WTC11 (cell line): ENCODE results near the gene ZNF341. TPM values are rescaled to one million over a fixed set of nuclear protein-coding genes. Genes with fewer than 3 reads are reported as not detected.

Experiments
- ATAC-seq: fragments of 200-7000 bp; cut with Tn5 transposase; 2 replicates; pipeline ENCODE4 v1.10.0; 2021; ENCODE audit warnings: mild to moderate bottlenecking, moderate library complexity
- CTCF ChIA-PET: fragments of 300-600 bp; sonication (Branson Sonifier 250); formaldehyde crosslinking; loops from one replicate; lab custom pipeline; 2021; ENCODE audit warnings: antibody characterized with exemption; lab: Charles Lee
- POLR2A ChIA-PET: fragments of 350-600 bp; sonication (Branson Sonifier 250); formaldehyde crosslinking; loops from one replicate; lab custom pipeline; 2021; ENCODE audit warnings: antibody characterized with exemption; lab: Charles Lee
- DNase-seq: peaks from one replicate; pipeline ENCODE4 v3.0.0; 2021; ENCODE audit warnings: low spot score
- H3K27ac Mint-ChIP-seq: 2 replicates; pipeline ENCODE4 v1.8.0; 2021; ENCODE audit warnings: mixed read lengths
- H3K27me3 Mint-ChIP-seq: 2 replicates; pipeline ENCODE4 v1.8.0; 2021; ENCODE audit warnings: low read depth, mild to moderate bottlenecking, moderate library complexity, mixed read lengths
- H3K36me3 Mint-ChIP-seq: 2 replicates; pipeline ENCODE4 v1.8.0; 2021; ENCODE audit warnings: mixed read lengths
- H3K4me1 Mint-ChIP-seq: 2 replicates; pipeline ENCODE4 v1.8.0; 2022; ENCODE audit warnings: mixed read lengths
- H3K4me3 Mint-ChIP-seq: 2 replicates; pipeline ENCODE4 v1.8.0; 2021; ENCODE audit warnings: mild to moderate bottlenecking, moderate library complexity, mixed read lengths
- H3K9me3 Mint-ChIP-seq: 2 replicates; pipeline ENCODE4 v1.8.0; 2021; ENCODE audit warnings: mixed read lengths
- ARID4B ChIP-seq: sonication (generic); formaldehyde crosslinking; IDR thresholded peaks from 2 replicates; pipeline ENCODE4 v1.8.0; 2023; ENCODE audit warnings: missing genetic modification reagents, mild to moderate bottlenecking, borderline replicate concordance
- CBFB ChIP-seq: sonication (generic); formaldehyde crosslinking; IDR thresholded peaks from 2 replicates; pipeline ENCODE4 v1.8.1; 2022; ENCODE audit warnings: mild to moderate bottlenecking, low read depth, missing genetic modification reagents
- E2F1 ChIP-seq: sonication (generic); formaldehyde crosslinking; IDR thresholded peaks from 2 replicates; pipeline ENCODE4 v1.8.0; 2022; ENCODE audit warnings: mild to moderate bottlenecking, missing genetic modification reagents
- E2F5 ChIP-seq: sonication (generic); formaldehyde crosslinking; IDR thresholded peaks from 2 replicates; pipeline ENCODE4 v1.8.1; 2022; ENCODE audit warnings: mild to moderate bottlenecking, moderate library complexity, missing genetic modification reagents
- GRHL2 ChIP-seq: fragments of 250-450 bp; sonication (Bioruptor Pico); IDR thresholded peaks from 2 replicates; pipeline ENCODE4 v1.8.0; 2022; ENCODE audit warnings: mild to moderate bottlenecking, moderate library complexity; ENCODE audit not compliant: insufficient replicate concordance, severe bottlenecking
- HMGA2 ChIP-seq: fragments of 250-450 bp; sonication (Bioruptor Pico); IDR thresholded peaks from 2 replicates; pipeline ENCODE4 v1.4.0; 2021; ENCODE audit warnings: mild to moderate bottlenecking, moderate library complexity
- HMGXB4 ChIP-seq: sonication (generic); formaldehyde crosslinking; IDR thresholded peaks from 2 replicates; pipeline ENCODE4 v1.8.1; 2023; ENCODE audit warnings: mild to moderate bottlenecking, moderate library complexity, missing genetic modification reagents
- MXD4 ChIP-seq: fragments of 250-450 bp; sonication (Bioruptor Pico); IDR thresholded peaks from 2 replicates; pipeline ENCODE4 v1.8.0; 2021; ENCODE audit warnings: mild to moderate bottlenecking, moderate library complexity, borderline replicate concordance
- NFATC4 ChIP-seq: fragments of 250-450 bp; sonication (Bioruptor Pico); IDR thresholded peaks from 2 replicates; pipeline ENCODE4 v1.9.0; 2021; ENCODE audit warnings: mild to moderate bottlenecking
- NR2C2 ChIP-seq: sonication (generic); formaldehyde crosslinking; IDR thresholded peaks from 2 replicates; pipeline ENCODE4 v1.8.0; 2022; ENCODE audit warnings: mild to moderate bottlenecking, missing genetic modification reagents
- RORB ChIP-seq: fragments of 250-450 bp; sonication (Bioruptor Pico); IDR thresholded peaks from 2 replicates; pipeline ENCODE4 v1.9.0; 2021; ENCODE audit warnings: mild to moderate bottlenecking
- SMAD3 ChIP-seq: sonication (generic); formaldehyde crosslinking; IDR thresholded peaks from 2 replicates; pipeline ENCODE4 v1.8.0; 2022; ENCODE audit warnings: missing genetic modification reagents, mild to moderate bottlenecking, borderline replicate concordance
- SOX15 ChIP-seq: fragments of 250-450 bp; sonication (Bioruptor Pico); IDR thresholded peaks from 2 replicates; pipeline ENCODE4 v1.9.0; 2021; ENCODE audit warnings: mild to moderate bottlenecking
- USF2 ChIP-seq: sonication (generic); formaldehyde crosslinking; IDR thresholded peaks from 2 replicates; pipeline ENCODE4 v1.8.1; 2023; ENCODE audit warnings: mild to moderate bottlenecking, missing genetic modification reagents, moderate library complexity
- ZBTB21 ChIP-seq: sonication (generic); formaldehyde crosslinking; IDR thresholded peaks from 2 replicates; pipeline ENCODE4 v1.8.1; 2023; ENCODE audit warnings: mild to moderate bottlenecking, missing genetic modification reagents, borderline replicate concordance
- ZBTB43 ChIP-seq: sonication (generic); formaldehyde crosslinking; IDR thresholded peaks from 2 replicates; pipeline ENCODE4 v1.8.1; 2023; ENCODE audit warnings: mild to moderate bottlenecking, missing genetic modification reagents
- ZNF219 ChIP-seq: sonication (generic); formaldehyde crosslinking; IDR thresholded peaks from 2 replicates; pipeline ENCODE4 v1.8.0; 2023; ENCODE audit warnings: missing genetic modification reagents, mild to moderate bottlenecking, borderline replicate concordance
- ZNF263 ChIP-seq: sonication (generic); formaldehyde crosslinking; IDR thresholded peaks from 2 replicates; pipeline ENCODE4 v1.8.1; 2022; ENCODE audit warnings: low read depth, mild to moderate bottlenecking, moderate library complexity, missing genetic modification reagents
- ZNF671 ChIP-seq: fragments of 250-450 bp; sonication (Bioruptor Pico); IDR thresholded peaks from 2 replicates; pipeline ENCODE4 v1.8.0; 2021; ENCODE audit warnings: mild to moderate bottlenecking
- total RNA-seq: library from RNA; stranded (reverse); gene quantifications from 3 replicates; pipeline ENCODE4 v1.2.3, GENCODE V29; 2021

The ZNF341 gene
- total RNA-seq, 1 experiment from 2014 or later = 9.6 TPM

GRCh38 chr20:33789858-33790182 is 58.0 kb downstream of the ZNF341 start:
- ChIA-PET CTCF (no interaction called here), POLR2A (no interaction called here)
- Mint-ChIP-seq H3K9me3 (no peaks in the 10 kb centered on the region), H3K4me1 (0 out of 2 replicates have a peak, but pooled peaks cover 3% of the 10 kb centered on the region), H3K27me3 (no peaks in the 10 kb centered on the region), H3K36me3 (no peaks in the 10 kb centered on the region), H3K4me3 (no peak overlapping the region), H3K27ac (no peak overlapping the region)
- DNase-seq = no peak
- ATAC-seq = no peak
- TF ChIP-seq NFATC4 (CRISPR knock-in tag) = no peak
- TF ChIP-seq MXD4 = no peak
- no peak for TF ChIP-seq ZNF671 (CRISPR knock-in tag)
- no peak for TF ChIP-seq ZNF219 (CRISPR knock-in tag)

GRCh38 chr20:33790566-33790965 is 58.8 kb downstream of the ZNF341 start:
- no peaks in the 10 kb centered on the region for H3K36me3 Mint-ChIP-seq
- no peak for ATAC-seq
- H3K9me3 Mint-ChIP-seq = no peaks in the 10 kb centered on the region
- CTCF ChIA-PET = interaction anchor here (4.8 kb wide), 1 partner anchor 72 kb away, joined by 31 read pairs; no protein-coding TSS in a partner anchor
- TF ChIP-seq HMGXB4 (CRISPR knock-in tag) (no peak), SMAD3 (CRISPR knock-in tag) (no peak), HMGA2 (CRISPR knock-in tag) (no peak)
- TF ChIP-seq, all 79 proteins: peak for 0
- DNase-seq = no peak
- Mint-ChIP-seq H3K4me1 (0 out of 2 replicates have a peak, but pooled peaks cover 3% of the 10 kb centered on the region), H3K27ac (0 out of 2 replicates have a peak overlapping the region, but pooled peaks have one; percentile 12), H3K4me3 (no peak overlapping the region), H3K27me3 (no peaks in the 10 kb centered on the region)
- POLR2A ChIA-PET = no interaction called here

GRCh38 chr20:33791021-33791420 is 59.2 kb downstream of the ZNF341 start:
- ChIA-PET CTCF (interaction anchor here (1.5 to 4.8 kb wide), 4 partner anchors 21 to 277 kb away, joined by 5 to 31 read pairs (median 17); partner anchors contain the start of gene CHMP4B), POLR2A (no interaction called here)
- H3K9me3 Mint-ChIP-seq = no peaks in the 10 kb centered on the region
- no peak overlapping the region for H3K4me3 Mint-ChIP-seq
- H3K27ac Mint-ChIP-seq = no peak overlapping the region
- H3K27me3 Mint-ChIP-seq = no peaks in the 10 kb centered on the region
- H3K4me1 Mint-ChIP-seq = peaks cover 3% of the 10 kb centered on the region; the same call in 1 of the 2 replicates
- H3K36me3 Mint-ChIP-seq = no peaks in the 10 kb centered on the region
- DNase-seq (no peak), ATAC-seq (no peak)
- TF ChIP-seq ZBTB21 = no peak
- TF ChIP-seq CBFB (CRISPR knock-in tag) = no peak
- no peak for TF ChIP-seq NR2C2 (CRISPR knock-in tag)
- no peak for TF ChIP-seq E2F5 (CRISPR knock-in tag)
- no peak for TF ChIP-seq ZBTB43
- TF ChIP-seq SMAD3 (CRISPR knock-in tag) = no peak
- no peak for TF ChIP-seq RORB
- no peak for TF ChIP-seq SOX15
- TF ChIP-seq GRHL2 = no peak
- TF ChIP-seq E2F1 (CRISPR knock-in tag) = no peak
- no peak for TF ChIP-seq MXD4
- no peak for TF ChIP-seq ARID4B (CRISPR knock-in tag)
- no peak for TF ChIP-seq ZNF263
- no peak for TF ChIP-seq USF2
- no peak for TF ChIP-seq ZNF671 (CRISPR knock-in tag)
